DOHH2 (cell line): ENCODE results near the gene C9orf85.

Source experiments
- H3F3A ChIP-seq: fragments of 200-600 bp; sonication (generic), shearing (Covaris generic); 2 replicates; pipeline ENCODE4 v1.6.0; 2016; ENCODE audit warnings: antibody characterized with exemption, mild to moderate bottlenecking; ENCODE audit not compliant: control insufficient read depth, insufficient read depth
- H3K27ac ChIP-seq: fragments of 200-600 bp; sonication (generic); 2 replicates; pipeline ENCODE4 v1.5.1; 2014; ENCODE audit warnings: low read depth, mild to moderate bottlenecking, low read length, moderate library complexity
- H3K27me3 ChIP-seq: fragments of 200-600 bp; sonication (generic); 2 replicates; pipeline ENCODE4 v1.6.1; 2014; ENCODE audit warnings: mild to moderate bottlenecking, low read length, mixed read lengths; ENCODE audit not compliant: control insufficient read depth
- H3K36me3 ChIP-seq: fragments of 200-600 bp; sonication (generic); 2 replicates; pipeline ENCODE4 v1.6.1; 2014; ENCODE audit warnings: mild to moderate bottlenecking, low read length, moderate library complexity, mixed read lengths; ENCODE audit not compliant: control insufficient read depth
- H3K4me1 ChIP-seq: fragments of 200-600 bp; sonication (generic); 2 replicates; pipeline ENCODE4 v1.6.1; 2014; ENCODE audit warnings: mild to moderate bottlenecking, low read length, mixed read lengths; ENCODE audit not compliant: control insufficient read depth
- H3K4me2 ChIP-seq: fragments of 200-600 bp; sonication (generic); 2 replicates; pipeline ENCODE4 v1.6.0; 2014; ENCODE audit warnings: mild to moderate bottlenecking, low read length, moderate library complexity
- H3K4me3 ChIP-seq: fragments of 200-600 bp; sonication (generic); 2 replicates; pipeline ENCODE4 v1.5.1; 2014; ENCODE audit warnings: mild to moderate bottlenecking, low read length, mixed read lengths
- H3K79me2 ChIP-seq: fragments of 200-600 bp; sonication (generic); 2 replicates; pipeline ENCODE4 v1.6.1; 2014; ENCODE audit warnings: mild to moderate bottlenecking, low read length, mixed read lengths; ENCODE audit not compliant: control insufficient read depth
- H3K9me2 ChIP-seq: fragments of 200-600 bp; sonication (generic); replicated peaks from 2 replicates; pipeline ENCODE4 v1.6.1; 2014; ENCODE audit warnings: mild to moderate bottlenecking, low read length, mixed read lengths; ENCODE audit not compliant: control insufficient read depth
- H3K9me3 ChIP-seq: fragments of 200-600 bp; sonication (generic); 2 replicates; pipeline ENCODE4 v1.6.1; 2014; ENCODE audit warnings: antibody characterized with exemption, low read length, mixed read lengths; ENCODE audit not compliant: control insufficient read depth, insufficient read depth
- H4K20me1 ChIP-seq: fragments of 200-600 bp; sonication (generic); 2 replicates; pipeline ENCODE4 v1.6.0; 2014; ENCODE audit warnings: low read depth, mild to moderate bottlenecking, antibody characterized with exemption, low read length, moderate library complexity; ENCODE audit not compliant: control insufficient read depth, insufficient read depth
- EZH2phosphoT487 ChIP-seq: fragments of 200-600 bp; sonication (generic); IDR thresholded peaks from 2 replicates; pipeline ENCODE4 v1.6.1; 2017; ENCODE audit warnings: borderline replicate concordance, mild to moderate bottlenecking, antibody characterized with exemption, low read length, moderate library complexity, mixed read lengths
- TF ChIP-seq, protein P1 (sequence below): fragments of 200-600 bp; sonication (generic); IDR thresholded peaks from one replicate; pipeline ENCODE4 v1.5.1; 2014; ENCODE audit warnings: antibody characterized with exemption, mild to moderate bottlenecking, low read depth, low read length; ENCODE audit not compliant: poor library complexity, severe bottlenecking

The C9orf85 gene

DNA sequence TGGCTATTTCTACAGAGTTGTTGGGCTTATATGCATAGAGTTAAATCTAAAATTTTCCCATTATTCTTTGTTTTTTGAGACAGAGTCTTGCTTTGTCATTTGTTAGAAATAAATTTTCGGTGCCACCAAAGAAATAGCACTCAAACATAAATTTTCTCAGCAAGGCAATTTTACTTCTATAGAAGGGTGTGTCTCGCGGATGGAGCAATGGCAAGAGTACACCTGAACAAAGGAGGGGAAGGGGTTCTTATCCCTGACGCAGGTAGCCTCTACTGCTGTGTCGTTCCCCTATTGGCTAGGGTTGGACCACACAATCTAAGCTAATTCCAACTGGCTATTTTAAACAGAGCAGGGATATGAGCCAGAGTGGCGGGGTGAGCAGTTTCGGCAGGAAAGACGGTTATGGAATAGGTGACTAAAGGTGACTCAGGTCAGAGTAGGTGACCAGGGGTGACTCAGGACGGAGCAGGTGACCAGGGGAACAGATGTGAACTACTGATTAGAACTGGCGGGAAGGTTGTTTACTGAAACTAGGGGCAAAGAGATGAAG lies 57.2 kb downstream of the C9orf85 start:
- TF ChIP-seq EZH2phosphoT487 = no peak
- TF ChIP-seq, protein P1, sequence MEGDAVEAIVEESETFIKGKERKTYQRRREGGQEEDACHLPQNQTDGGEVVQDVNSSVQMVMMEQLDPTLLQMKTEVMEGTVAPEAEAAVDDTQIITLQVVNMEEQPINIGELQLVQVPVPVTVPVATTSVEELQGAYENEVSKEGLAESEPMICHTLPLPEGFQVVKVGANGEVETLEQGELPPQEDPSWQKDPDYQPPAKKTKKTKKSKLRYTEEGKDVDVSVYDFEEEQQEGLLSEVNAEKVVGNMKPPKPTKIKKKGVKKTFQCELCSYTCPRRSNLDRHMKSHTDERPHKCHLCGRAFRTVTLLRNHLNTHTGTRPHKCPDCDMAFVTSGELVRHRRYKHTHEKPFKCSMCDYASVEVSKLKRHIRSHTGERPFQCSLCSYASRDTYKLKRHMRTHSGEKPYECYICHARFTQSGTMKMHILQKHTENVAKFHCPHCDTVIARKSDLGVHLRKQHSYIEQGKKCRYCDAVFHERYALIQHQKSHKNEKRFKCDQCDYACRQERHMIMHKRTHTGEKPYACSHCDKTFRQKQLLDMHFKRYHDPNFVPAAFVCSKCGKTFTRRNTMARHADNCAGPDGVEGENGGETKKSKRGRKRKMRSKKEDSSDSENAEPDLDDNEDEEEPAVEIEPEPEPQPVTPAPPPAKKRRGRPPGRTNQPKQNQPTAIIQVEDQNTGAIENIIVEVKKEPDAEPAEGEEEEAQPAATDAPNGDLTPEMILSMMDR = no peak
- H3K4me1 ChIP-seq = no peaks in the 10 kb centered on the region
- no peak overlapping the region for H3K4me3 ChIP-seq
- no peaks in the 10 kb centered on the region; the same call in 1 of the 2 replicates for H3K36me3 ChIP-seq
- no peaks in the 10 kb centered on the region for H4K20me1 ChIP-seq
- H3F3A ChIP-seq = no peaks in the 10 kb centered on the region
- no peak overlapping the region for H3K27ac ChIP-seq
- H3K27me3 ChIP-seq = no peaks in the 10 kb centered on the region
- H3K9me3 ChIP-seq = peaks cover 7% of the 10 kb centered on the region
- H3K4me2 ChIP-seq = no peak overlapping the region
- H3K9me2 ChIP-seq = no peaks in the 10 kb centered on the region
- no peaks in the 10 kb centered on the region for H3K79me2 ChIP-seq

DNA sequence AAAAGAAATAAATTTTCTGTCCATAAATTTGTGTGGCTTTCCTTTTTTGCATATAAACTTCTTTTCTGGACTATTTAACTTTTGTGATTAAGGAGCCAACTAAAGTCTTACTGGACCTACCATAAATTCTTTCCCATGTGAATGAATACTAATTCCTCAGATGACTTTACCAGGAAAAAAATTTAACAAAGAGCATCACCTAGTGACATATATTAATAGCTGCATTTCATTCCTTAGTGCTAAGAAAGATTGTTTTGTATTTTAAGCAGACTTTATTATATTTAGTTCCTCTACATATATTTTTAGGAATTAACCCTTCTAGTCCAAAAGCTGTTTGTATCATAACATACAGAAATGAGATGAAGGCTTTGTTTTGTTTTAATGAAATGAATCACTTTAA lies 64.4 kb downstream of the C9orf85 start:
- Histone ChIP-seq H3K9me3 (no peaks in the 10 kb centered on the region), H3K36me3 (no peaks in the 10 kb centered on the region; the same call in 1 of the 2 replicates), H3K9me2 (no peaks in the 10 kb centered on the region), H3F3A (no peaks in the 10 kb centered on the region), H3K27me3 (no peaks in the 10 kb centered on the region), H3K27ac (no peak overlapping the region), H3K79me2 (no peaks in the 10 kb centered on the region), H3K4me1 (no peaks in the 10 kb centered on the region), H4K20me1 (no peaks in the 10 kb centered on the region), H3K4me2 (no peak overlapping the region), H3K4me3 (no peak overlapping the region)
- no peak for TF ChIP-seq EZH2phosphoT487
- TF ChIP-seq, protein P1 = peak; percentile 43

DNA sequence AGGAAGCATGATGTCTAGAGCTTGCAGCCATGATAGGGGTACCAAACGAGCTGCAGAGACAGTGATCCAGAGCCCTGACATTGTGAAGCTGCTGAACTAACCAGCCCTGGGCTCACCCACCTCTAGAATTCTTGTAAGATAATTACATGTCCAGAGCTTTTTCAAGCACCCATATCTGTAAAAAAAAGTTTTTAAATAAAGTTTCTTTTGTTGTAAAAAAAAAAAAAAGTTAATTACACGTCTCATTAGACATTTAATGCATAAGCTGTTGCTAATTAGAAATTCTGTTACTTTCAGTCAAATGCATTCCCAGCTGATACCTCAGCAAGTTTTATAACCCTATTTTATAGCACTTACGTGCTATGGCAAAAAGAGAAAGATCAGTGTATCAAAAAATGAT lies 65.6 kb downstream of the C9orf85 start:
- H3K4me3 ChIP-seq = no peak overlapping the region
- no peak overlapping the region for H3K27ac ChIP-seq
- no peaks in the 10 kb centered on the region for H3K79me2 ChIP-seq
- TF ChIP-seq EZH2phosphoT487 = no peak
- TF ChIP-seq, protein P1 = no peak
- no peaks in the 10 kb centered on the region for H3F3A ChIP-seq
- no peaks in the 10 kb centered on the region for H3K9me2 ChIP-seq
- no peaks in the 10 kb centered on the region for H3K4me1 ChIP-seq
- no peaks in the 10 kb centered on the region; the same call in 1 of the 2 replicates for H3K36me3 ChIP-seq
- H3K27me3 ChIP-seq = no peaks in the 10 kb centered on the region
- no peaks in the 10 kb centered on the region for H3K9me3 ChIP-seq
- no peaks in the 10 kb centered on the region for H4K20me1 ChIP-seq
- H3K4me2 ChIP-seq = no peak overlapping the region
